Measurements from ENCODE around the gene ARHGEF39.

The ARHGEF39 gene

GRCh38 chr9:35690614-35691333 is 25.8 kb upstream of the ARHGEF39 start:
- DNase-seq (ENCODE audit: low read depth): peak; percentile 70

- peak; percentile 51 for DNase-seq (ENCODE audit: low read depth)
Observed at GRCh38 chr9:35690294-35690613, 25.3 kb upstream of the ARHGEF39 start.

GRCh38 chr9:35689542-35690293 is 24.7 kb upstream of the ARHGEF39 start, which contains the start of gene TPM2:
Gene TPM2 (minus strand): TSS chr9:35689925. CDS start chr9:35689817, 108 bp downstream.
- DNase-seq (ENCODE audit: low read depth): peak; percentile 82

GRCh38 chr9:35688558-35689541 is 23.9 kb upstream of the ARHGEF39 start:
- peak; percentile 91 for DNase-seq (ENCODE audit: low read depth)

GRCh38 chr9:35687972-35688557 is 23.1 kb upstream of the ARHGEF39 start:
- DNase-seq (ENCODE audit: low read depth): no peak

- DNase-seq (ENCODE audit: low read depth): no peak
Observed at GRCh38 chr9:35687306-35687705, 22.3 kb upstream of the ARHGEF39 start.

GRCh38 chr9:35686222-35687203 is 21.5 kb upstream of the ARHGEF39 start:
- DNase-seq (ENCODE audit: low read depth): no peak

GRCh38 chr9:35685506-35685905 is 20.5 kb upstream of the ARHGEF39 start:
- no peak for DNase-seq (ENCODE audit: low read depth)

GRCh38 chr9:35684921-35685320 is 19.9 kb upstream of the ARHGEF39 start:
- no peak for DNase-seq (ENCODE audit: low read depth)

- no peak for DNase-seq (ENCODE audit: low read depth)
Observed at GRCh38 chr9:35683323-35683722, 18.3 kb upstream of the ARHGEF39 start.

GRCh38 chr9:35682520-35683315 is 17.7 kb upstream of the ARHGEF39 start:
- DNase-seq (ENCODE audit: low read depth): no peak

- DNase-seq (ENCODE audit: low read depth): peak; percentile 65
Observed at GRCh38 chr9:35682051-35682450, 17.1 kb upstream of the ARHGEF39 start.

GRCh38 chr9:35681341-35682002 is 16.5 kb upstream of the ARHGEF39 start:
- peak; percentile 39 for DNase-seq (ENCODE audit: low read depth)

- DNase-seq (ENCODE audit: low read depth): peak; percentile 71
Observed at GRCh38 chr9:35680331-35681105, 15.5 kb upstream of the ARHGEF39 start.

- no peak for DNase-seq (ENCODE audit: low read depth)
Observed at GRCh38 chr9:35679766-35680330, 14.9 kb upstream of the ARHGEF39 start.

GRCh38 chr9:35679091-35679490 is 14.1 kb upstream of the ARHGEF39 start:
- DNase-seq (ENCODE audit: low read depth): no peak

- DNase-seq (ENCODE audit: low read depth): no peak
Observed at GRCh38 chr9:35675732-35676392, 10.9 kb upstream of the ARHGEF39 start.

- DNase-seq (ENCODE audit: low read depth): no peak
Observed at GRCh38 chr9:35675204-35675603, 10.2 kb upstream of the ARHGEF39 start.

Data from ELR (cell line).